ENCODE results near the gene PRKG1.
"Not testable (repeated sequence)": the region's sequence is repeated elsewhere in the genome, so short reads cannot be mapped to it uniquely, and the experiment has no call there.

DNA sequence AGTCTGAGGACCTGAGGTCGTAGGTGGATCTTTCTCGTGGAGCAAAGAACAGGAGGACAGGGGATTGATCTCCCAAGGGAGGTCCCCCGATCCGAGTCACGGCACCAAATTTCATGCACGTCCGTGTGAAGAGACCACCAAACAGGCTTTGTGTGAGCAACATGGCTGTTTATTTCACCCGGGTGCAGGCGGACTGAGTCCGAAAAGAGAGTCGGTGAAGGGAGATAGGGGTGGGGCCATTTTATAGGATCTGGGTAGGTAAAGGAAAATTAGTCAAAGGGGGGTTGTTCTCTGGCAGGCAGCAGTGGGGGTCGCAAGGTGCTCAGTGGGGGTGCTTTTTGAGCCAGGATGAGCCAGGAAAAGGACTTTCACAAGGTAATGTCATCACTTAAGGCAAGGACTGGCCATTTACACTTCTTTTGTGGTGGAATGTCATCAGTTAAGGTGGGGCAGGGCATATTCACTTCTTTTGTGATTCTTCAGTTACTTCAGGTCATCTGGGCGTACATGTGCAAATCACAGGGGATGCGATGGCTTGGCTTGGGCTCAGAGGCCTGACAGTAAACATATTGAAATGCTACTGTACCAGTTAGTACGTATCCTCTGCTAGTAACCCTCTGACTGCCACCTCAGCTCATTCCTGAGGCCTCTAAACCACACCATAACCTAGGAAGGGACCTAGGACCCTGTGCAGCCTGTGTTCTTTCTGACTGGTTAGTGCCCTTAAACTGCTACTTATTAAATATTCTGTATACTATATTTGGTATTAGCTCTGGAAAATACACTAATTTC lies 964.9 kb downstream of the PRKG1 start:
- TF ChIP-seq, protein P1, sequence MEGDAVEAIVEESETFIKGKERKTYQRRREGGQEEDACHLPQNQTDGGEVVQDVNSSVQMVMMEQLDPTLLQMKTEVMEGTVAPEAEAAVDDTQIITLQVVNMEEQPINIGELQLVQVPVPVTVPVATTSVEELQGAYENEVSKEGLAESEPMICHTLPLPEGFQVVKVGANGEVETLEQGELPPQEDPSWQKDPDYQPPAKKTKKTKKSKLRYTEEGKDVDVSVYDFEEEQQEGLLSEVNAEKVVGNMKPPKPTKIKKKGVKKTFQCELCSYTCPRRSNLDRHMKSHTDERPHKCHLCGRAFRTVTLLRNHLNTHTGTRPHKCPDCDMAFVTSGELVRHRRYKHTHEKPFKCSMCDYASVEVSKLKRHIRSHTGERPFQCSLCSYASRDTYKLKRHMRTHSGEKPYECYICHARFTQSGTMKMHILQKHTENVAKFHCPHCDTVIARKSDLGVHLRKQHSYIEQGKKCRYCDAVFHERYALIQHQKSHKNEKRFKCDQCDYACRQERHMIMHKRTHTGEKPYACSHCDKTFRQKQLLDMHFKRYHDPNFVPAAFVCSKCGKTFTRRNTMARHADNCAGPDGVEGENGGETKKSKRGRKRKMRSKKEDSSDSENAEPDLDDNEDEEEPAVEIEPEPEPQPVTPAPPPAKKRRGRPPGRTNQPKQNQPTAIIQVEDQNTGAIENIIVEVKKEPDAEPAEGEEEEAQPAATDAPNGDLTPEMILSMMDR (conservative IDR thresholded peaks at IDR 0.05; ENCODE audit: low read depth in 2 of 2): not testable (repeated sequence)
- TF ChIP-seq, protein P2, sequence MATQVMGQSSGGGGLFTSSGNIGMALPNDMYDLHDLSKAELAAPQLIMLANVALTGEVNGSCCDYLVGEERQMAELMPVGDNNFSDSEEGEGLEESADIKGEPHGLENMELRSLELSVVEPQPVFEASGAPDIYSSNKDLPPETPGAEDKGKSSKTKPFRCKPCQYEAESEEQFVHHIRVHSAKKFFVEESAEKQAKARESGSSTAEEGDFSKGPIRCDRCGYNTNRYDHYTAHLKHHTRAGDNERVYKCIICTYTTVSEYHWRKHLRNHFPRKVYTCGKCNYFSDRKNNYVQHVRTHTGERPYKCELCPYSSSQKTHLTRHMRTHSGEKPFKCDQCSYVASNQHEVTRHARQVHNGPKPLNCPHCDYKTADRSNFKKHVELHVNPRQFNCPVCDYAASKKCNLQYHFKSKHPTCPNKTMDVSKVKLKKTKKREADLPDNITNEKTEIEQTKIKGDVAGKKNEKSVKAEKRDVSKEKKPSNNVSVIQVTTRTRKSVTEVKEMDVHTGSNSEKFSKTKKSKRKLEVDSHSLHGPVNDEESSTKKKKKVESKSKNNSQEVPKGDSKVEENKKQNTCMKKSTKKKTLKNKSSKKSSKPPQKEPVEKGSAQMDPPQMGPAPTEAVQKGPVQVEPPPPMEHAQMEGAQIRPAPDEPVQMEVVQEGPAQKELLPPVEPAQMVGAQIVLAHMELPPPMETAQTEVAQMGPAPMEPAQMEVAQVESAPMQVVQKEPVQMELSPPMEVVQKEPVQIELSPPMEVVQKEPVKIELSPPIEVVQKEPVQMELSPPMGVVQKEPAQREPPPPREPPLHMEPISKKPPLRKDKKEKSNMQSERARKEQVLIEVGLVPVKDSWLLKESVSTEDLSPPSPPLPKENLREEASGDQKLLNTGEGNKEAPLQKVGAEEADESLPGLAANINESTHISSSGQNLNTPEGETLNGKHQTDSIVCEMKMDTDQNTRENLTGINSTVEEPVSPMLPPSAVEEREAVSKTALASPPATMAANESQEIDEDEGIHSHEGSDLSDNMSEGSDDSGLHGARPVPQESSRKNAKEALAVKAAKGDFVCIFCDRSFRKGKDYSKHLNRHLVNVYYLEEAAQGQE (IDR thresholded peaks at IDR 0.05; ENCODE audit: unreplicated experiment): not testable (repeated sequence)
- TF ChIP-seq POLR2AphosphoS5 (IDR thresholded peaks at IDR 0.05; ENCODE audit: low read depth): peak; percentile 68
- not testable (repeated sequence) for TF ChIP-seq EZH2 (IDR thresholded peaks at IDR 0.05; ENCODE audit: low read depth, unreplicated experiment); EZH2phosphoT487 (IDR thresholded peaks at IDR 0.05; ENCODE audit: unreplicated experiment); CREB1 (CRISPR knock-in tag; IDR thresholded peaks at IDR 0.05; ENCODE audit: low read depth)

Data from GM23338 (cell line).